Activated T-cell treated with anti-CD3 and anti-CD28 coated beads for 4 hours (primary cell): ENCODE measurements around the gene NUDT14.
A peak's percentile ranks its signal among the peaks of the same experiment; 100 is the strongest.

Experiments used
- DNase-seq: peaks from one replicate; pipeline ENCODE4 v3.0.0-alpha.2; 2020

Gene NUDT14

GRCh38 chr14:105196265-105196960 lies 15.3 kb upstream of the NUDT14 start:
- DNase-seq = no peak

GRCh38 chr14:105195522-105196264 lies 14.6 kb upstream of the NUDT14 start:
- DNase-seq = no peak

GRCh38 chr14:105195051-105195450 lies 13.9 kb upstream of the NUDT14 start:
- no peak for DNase-seq

GRCh38 chr14:105193916-105194782 lies 13.0 kb upstream of the NUDT14 start:
- no peak for DNase-seq

GRCh38 chr14:105192866-105193731 lies 12.0 kb upstream of the NUDT14 start:
- peak; percentile 23 for DNase-seq

GRCh38 chr14:105187935-105188524 lies 6.9 kb upstream of the NUDT14 start:
- no peak for DNase-seq

- DNase-seq = no peak
These were observed 6.0 kb upstream of the NUDT14 start for GRCh38 chr14:105187116-105187515.

- DNase-seq = no peak
These were observed 4.9 kb upstream of the NUDT14 start for GRCh38 chr14:105185973-105186372.

GRCh38 chr14:105185001-105185400 lies 3.9 kb upstream of the NUDT14 start:
- no peak for DNase-seq

- DNase-seq = no peak
These were observed 3.3 kb upstream of the NUDT14 start for GRCh38 chr14:105184461-105184860.

- DNase-seq = no peak
These were observed 1.3 kb upstream of the NUDT14 start for GRCh38 chr14:105182296-105183020.

GRCh38 chr14:105181549-105182295 lies 610 bp upstream of the NUDT14 start:
- DNase-seq = no peak

GRCh38 chr14:105179191-105179590 lies 1.9 kb downstream of the NUDT14 start:
- no peak for DNase-seq

- no peak for DNase-seq
These were observed 2.3 kb downstream of the NUDT14 start for GRCh38 chr14:105178868-105179140.

- no peak for DNase-seq
These were observed 2.8 kb downstream of the NUDT14 start for GRCh38 chr14:105178069-105178867.

- no peak for DNase-seq
These were observed 4.0 kb downstream of the NUDT14 start for GRCh38 chr14:105177082-105177481.

- no peak for DNase-seq
These were observed 4.6 kb downstream of the NUDT14 start for GRCh38 chr14:105176513-105176912.

GRCh38 chr14:105173901-105174894 lies 6.9 kb downstream of the NUDT14 start:
- DNase-seq = no peak

GRCh38 chr14:105173145-105173544 lies 8.0 kb downstream of the NUDT14 start:
- DNase-seq = no peak
